Suppressor macrophage treated with lipopolysaccharide for 4 hours (primary cell): ENCODE results near the gene CNNM3.
"Not testable (repeated sequence)": the region's sequence is repeated elsewhere in the genome, so short reads cannot be mapped to it uniquely, and the experiment has no call there.

Source experiments
- DNase-seq: peaks from one replicate; pipeline ENCODE4 v3.0.0-alpha.2; 2020

CNNM3 gene

DNA sequence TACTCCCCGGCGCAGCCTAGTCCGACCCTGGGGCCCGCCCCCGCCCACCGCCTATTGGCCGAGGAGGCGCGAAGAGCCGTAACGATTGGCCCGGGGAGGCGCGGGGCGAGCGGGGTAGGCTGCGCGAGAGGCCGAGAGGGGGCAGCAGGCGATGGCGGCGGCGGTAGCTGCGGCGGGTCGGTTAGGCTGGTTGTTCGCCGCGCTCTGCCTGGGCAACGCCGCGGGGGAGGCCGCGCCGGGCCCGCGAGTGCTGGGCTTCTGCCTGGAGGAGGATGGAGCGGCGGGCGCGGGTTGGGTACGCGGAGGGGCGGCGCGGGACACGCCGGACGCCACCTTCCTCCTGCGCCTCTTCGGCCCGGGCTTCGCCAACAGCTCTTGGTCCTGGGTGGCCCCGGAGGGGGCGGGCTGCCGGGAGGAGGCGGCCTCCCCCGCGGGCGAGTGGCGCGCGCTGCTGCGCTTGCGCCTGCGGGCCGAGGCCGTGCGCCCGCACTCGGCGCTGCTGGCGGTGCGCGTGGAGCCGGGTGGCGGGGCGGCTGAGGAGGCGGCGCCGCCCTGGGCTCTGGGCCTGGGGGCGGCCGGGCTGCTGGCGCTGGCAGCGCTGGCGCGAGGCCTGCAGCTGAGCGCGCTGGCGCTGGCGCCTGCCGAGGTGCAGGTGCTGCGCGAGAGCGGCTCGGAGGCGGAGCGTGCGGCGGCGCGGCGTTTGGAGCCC lies at the start of gene CNNM3:
Gene CNNM3, plus strand, starts transcription at position 142 of the 709 bp plus-strand sequence. Its CDS starts 10 bp downstream, at position 152.
- DNase-seq: peak; percentile 97

DNA sequence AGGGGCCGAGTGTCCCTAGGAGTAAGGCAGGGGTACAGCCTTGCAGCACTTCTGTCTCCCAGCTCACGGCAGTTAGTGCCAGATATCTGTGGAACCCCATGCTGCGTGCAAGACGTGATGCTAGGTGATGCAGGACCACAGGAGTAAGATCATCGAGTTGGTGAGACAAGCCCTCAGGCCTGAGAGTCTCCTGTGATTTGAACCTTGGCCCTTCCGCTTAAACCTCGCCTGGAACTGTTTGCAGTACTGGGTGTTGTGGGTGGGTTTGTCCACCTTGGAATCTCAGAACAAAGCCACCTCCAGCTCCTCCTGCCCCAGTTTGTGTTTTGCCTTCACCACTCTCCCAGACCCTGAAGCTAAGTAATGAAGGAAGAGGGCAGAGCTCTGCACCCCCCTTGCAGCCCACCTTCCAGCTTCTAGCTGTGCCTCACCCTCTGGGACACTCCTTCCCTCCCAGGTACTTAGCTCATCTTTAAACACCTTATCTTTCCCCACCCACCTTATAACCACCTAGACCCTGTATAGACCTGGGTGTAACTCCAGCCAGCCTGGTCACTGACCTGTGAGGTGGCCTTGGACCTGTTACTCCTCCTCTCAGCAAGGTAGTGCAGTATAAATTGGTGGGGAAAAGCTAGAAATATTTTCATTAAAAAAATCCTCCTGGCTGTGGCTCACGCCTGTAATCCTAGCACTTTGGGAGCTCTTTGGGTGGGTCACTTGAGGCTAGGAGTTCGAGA lies 48.8 kb upstream of the CNNM3 start:
- DNase-seq: no peak

DNA sequence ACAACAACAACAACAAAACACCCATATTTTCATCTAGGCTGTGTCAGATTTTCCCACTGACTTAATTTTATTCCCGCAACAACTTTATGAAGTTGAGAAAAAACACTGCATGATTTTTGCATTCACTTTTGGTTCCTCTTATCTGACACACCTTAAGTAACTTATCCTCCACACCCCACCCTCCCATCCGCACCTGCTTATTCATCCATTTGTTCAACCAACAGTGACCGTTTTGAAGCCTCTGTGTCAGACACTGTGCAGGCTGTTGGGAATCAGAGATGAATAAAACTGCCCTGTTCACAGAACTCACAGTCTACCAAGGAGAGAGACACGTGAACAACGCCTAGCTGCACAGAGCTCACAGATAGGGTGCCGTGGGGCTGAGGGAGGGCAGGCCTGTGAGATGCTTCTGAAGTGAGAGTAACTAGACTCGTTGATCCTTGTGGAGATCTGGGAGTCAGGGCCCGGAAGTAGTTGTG lies 47.9 kb upstream of the CNNM3 start:
- DNase-seq: no peak

DNA sequence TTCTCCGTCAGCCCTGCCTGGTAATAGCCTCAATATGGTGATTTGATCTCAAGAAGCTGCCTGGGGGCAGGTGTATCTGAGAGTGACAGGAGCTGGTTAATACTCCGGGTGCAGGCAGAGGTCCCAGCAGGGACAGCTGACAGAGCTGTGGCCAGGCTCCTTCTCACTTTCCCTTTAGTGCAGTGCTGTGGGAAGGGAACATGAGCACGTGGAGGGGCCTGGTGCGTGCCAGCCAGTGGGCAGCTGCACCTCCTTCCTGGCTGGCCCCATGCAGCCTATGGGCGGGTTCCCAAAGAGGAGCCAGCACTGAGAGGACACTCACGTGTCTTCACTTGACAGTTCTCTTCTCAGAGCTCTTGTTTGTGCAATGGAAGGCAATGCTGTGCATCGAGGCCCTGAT lies 46.3 kb upstream of the CNNM3 start:
- peak; percentile 52 for DNase-seq

DNA sequence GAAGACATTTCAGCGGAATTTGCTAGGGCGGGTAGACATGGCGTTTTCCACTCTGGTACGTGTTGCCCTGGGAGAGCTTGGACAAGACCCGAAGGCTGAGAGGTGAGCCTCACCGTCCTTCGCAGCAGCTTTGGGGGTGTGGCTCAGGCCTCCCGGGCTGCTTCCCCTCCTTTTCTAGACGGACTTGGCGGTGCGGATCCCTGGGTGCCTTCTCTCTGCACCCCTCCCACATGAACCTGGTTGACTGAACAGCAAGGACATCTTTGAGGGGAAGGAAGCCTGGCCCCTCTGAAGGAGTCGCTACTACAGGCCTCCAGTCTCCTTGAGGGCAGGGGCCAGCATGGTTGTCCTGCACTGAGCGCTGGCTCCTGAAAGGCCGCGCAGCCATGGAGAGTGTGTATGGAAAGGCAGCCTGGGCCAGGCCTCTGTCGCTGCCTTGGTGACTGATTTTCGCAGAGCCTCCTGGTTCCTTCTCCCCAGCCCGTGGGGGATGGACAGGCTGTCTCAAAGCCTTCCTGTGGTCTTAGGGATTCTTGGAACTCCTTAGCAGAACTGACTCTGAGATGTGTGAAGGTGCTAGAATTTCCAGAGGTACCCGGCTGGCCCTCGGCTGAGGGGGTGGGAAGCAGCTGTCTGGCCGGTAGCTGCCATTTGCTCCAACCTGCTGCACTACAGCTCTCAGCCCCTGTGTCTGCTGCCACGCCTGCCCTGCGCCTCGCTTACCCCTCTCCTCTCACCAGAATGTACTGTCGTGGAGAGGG lies 45.4 kb upstream of the CNNM3 start:
- DNase-seq: no peak

DNA sequence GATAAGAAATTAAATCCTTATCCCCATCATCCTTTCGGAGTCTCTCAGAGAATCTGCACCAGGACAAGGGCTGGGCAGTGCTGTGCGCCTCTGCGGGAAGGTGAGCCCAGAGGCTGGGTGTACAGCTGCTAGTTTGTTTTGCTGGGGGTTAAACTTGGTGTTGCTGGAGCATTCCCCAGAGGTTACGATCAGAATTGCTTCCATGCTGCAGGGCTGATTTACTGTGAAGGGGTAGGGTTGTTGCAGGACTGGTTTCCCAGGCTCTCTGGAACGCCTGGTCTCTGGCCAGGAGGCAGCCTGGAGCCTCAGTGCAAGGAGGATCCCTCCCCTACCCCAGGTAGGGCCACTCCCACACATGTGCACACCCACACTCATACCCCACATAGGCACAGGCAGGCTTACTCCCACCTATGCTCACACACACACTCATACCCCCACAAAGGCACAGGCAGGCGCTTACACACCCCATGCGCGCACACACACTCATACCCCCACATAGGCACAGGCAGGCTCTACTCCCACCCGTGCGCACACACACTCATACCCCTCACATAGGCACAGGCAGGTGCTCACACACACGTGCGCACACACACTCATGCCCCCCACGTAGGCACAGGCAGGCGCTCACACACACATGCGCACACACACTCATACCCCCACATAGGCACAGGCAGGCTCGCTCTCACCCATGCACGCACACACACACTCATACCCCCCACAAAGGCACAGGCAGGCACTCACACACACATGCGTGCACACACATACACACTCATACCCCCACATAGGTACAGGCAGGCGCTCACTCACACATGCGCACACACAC lies 44.1 kb upstream of the CNNM3 start:
- no peak for DNase-seq

DNA sequence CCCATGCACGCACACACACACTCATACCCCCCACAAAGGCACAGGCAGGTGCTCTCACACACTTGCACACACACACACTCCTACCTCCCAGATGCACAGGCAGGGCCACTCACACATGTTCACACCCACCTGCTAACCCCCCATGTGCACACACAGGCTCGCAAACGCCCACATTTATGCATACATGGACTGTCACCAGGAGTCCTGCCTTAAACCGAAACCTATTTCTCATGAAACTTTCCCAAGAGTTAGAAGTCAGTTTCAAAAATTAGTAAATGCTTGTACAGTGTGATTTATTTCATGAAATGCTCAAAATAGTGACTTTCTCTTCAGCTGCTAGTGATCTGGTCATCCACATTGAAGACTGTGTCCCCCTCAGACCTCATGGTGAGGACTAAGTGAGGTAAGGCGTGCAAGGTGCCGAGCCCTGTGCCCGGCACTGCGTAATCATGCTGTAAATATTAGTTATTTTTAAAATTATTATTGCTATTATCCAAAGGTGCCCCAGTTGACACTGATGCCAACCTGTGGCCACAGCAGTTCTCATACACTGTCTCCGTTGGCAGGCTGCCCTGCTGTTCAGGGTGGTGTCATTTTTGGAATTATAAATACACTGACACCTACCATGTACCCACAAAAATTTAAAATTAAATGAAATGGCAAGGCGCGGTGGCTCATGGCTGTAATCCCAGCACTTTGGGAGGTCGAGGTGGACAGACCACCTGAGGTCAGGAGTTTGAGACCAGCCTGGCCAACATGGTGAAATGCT lies 43.0 kb upstream of the CNNM3 start:
- DNase-seq: no peak

DNA sequence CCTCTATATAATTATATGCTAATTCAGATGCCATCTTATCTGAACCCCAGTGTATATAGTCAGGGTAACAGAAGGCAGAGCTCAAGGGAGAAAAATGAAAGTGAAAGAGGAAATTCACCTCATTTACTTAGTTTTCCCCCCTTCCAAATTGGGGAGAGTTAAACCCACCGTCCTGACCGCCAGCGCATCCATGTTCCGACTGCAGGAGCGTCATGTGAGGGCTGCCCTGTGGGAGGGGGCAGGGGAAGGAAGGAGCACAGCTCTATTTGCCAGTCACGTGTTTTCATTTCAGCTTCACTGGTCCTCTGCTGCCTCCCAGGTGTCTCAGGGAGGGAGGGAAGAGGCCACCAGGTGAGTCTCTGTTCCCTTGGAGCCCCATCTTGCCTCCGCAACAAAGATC lies 42.1 kb upstream of the CNNM3 start:
- DNase-seq: peak; percentile 22

DNA sequence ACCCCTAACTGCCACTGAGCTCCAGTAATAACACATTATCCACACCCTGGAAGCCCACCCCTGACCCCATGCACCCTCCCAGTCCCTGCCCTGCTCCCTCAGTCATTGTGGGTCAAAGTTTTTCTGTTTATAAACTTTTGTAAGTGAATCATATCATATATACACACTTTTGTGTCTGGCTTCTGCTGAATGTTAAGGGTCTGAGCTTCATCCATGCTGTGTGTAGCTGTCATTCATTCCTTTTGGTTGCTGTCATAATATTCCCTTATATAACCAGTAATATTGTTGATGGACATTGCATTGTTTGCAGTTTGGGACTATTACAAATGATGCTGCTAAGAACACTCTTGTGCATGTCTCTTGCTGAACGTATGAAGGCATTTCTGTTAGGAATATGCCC lies 40.9 kb upstream of the CNNM3 start:
- no peak for DNase-seq

DNA sequence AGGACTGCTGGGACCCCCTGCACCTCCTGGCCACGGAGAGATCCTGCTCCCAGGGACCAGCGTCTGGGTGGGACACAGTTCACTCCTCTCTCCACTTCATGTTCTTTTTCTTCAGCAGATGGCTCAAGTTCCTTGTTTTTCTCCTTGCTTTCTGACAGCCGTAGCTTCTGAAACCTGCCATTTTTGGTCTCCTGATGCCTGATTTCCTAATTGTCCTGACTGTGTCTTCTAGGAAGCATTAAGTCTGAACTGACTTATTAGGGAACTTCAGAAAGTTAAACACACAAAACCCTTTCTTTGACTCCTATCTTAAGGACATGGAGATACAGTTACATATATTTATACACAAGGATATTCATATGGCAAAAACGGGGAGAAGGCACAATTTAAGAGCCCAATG lies 32.7 kb upstream of the CNNM3 start:
- peak; percentile 29 for DNase-seq

DNA sequence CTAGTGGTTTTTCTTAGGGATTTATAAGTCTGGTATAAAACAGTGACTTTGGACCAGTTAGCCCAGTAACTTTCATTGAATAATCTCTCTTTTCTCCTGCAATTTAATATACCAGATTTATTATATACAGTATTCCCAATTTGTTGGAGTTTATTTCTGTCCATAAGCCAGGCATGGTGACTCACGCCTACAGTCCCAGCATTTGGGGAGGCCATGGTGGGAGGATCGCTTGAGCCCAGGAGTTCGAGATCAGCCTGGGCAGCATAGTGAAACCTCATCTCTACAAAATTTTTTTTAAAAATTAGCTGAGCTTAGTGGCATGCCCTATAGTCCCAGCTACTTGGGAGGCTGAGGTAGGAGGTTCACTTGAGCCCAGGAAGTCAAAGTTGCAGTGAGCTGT lies 28.7 kb upstream of the CNNM3 start:
- no peak for DNase-seq

DNA sequence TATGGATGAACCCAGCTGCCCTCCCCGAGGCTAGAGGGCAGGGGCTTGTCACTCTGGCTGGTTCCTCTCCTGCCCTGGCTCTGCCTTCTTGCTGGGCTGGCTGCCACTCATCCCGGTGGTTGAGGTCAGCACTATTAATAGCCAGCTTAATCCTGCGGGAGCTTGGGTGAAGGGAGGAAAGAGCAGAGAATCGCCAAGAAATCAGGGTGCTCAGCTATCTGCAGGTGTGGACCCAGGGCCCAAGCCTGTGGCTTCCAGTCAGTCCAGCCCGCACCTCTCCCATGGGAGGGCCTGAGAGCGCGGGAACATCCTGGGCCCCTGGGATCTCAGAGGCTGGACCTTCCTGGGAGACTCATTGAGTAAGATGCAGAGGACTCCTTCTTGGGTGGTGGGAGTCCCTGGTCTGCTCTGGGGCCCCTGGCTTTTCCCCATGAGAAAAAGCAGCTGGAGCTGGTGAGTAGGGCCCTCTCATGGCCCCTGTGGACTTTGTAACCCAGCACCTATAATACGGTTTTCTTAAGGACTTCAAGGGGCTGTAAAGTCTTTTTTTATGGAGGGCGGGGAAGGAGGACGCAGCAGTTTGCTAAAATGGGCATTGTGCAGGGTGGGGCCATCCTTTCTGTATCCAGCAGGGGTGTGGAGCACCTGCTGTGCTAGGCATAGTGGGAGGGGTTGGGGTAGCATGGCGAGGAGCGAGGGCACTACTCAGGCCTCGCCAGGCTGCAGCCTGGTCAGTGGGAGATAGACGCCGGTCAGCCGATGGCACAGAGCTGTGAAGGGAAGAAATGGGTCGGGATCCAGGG lies 27.4 kb upstream of the CNNM3 start:
- no peak for DNase-seq

DNA sequence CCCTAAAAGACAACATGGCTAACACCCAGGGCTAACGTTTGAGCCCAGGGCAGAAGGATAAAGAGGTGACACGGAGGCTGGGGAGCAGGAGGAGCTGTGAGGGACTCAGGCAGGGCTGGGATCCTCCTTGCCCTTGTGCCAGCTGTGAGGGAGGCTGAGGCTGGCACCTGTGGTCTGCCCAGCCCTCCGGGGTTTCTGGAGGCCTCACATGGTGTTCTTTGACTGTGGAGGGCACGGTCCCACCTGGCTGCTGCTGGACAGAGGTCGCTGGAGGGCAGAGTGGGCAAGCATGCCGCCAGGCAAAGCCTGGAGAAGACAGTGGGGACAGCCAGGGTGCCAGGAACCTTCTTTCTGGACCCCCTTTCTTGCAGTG lies 26.8 kb upstream of the CNNM3 start:
- no peak for DNase-seq

DNA sequence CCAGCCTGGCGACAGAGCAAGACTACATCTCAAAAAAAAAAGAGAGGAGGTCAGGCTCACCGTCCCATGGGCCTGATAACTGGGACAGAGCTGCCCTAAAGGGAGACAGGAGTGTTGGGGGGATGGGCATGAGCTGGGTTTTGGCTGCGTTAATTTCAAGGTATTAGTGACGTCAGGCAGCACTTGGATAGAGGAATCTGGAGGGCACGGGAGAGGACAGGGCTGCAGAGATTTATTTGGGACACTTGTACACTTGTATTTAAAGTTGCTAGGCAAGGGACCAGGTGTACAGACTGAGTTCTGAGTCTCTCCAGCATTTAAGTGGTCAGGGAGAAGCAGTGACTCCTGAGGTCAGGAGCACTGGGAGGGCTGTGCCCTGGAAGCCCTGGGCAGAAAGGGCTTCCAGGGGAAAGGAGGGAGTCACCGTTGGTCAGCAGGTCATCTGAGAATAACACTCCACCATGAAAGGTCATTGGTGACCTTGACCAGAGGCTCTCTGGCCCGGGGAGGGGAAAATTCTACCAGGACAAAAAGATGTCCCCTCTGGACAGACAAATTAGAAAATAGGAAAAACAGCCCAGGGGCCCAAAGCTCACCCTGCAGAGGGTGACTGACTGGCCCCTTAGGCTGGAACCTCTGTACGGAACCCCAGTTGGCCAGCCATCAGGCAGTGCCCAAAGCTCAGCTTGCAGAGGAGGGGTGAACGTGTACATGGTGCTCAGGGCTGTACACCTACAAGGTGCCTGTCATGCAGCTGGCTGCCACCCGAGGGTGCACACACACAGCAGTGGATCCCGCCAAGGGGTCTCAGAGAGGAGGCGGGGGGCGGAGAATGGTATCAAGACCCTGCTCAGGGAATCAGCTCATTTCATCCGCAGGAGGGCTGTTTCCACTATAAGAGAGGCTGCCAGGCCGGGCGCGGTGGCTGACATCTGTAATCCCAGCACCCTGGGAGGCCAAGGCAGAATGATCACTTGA lies 23.0 kb upstream of the CNNM3 start:
- no peak for DNase-seq

DNA sequence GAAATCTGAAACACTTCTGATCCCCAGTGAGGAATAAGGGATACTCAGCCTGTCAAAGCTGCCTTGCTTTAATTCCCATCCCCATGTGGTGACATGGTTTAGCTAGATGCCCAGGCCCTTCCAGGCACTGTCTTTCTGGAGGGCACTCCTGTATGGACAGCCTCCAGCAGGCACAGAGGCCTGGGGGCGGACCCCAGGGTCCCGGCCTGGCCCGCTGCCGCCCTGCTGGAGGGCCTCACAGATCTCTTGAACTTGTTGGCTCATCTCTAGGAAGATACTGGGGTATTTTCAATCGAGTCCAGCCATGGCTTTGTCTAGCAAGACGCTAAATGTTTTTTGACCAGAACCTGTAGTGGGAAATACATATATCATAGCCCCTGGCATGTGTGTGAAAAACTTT lies 21.0 kb upstream of the CNNM3 start:
- no peak for DNase-seq

DNA sequence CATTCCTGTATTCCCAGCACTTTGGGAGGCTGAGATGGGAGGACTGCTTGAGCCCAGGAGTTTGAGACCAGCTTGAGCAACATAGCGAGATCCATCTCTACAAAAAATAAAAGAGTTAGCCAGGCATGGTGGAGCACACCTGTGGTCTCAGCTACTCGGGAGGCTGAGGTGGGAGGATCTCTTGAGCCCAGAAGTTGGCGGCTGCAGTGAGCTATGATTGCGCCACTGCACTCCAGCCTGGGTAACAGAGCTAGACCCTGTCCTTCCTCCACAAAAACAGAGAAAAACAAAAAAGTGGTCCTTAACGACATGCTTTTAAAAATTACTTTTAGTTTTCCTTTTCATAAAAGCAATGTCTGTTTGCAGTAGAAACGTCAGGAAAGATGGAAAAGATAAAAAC lies 19.6 kb upstream of the CNNM3 start:
- not testable (repeated sequence) for DNase-seq

DNA sequence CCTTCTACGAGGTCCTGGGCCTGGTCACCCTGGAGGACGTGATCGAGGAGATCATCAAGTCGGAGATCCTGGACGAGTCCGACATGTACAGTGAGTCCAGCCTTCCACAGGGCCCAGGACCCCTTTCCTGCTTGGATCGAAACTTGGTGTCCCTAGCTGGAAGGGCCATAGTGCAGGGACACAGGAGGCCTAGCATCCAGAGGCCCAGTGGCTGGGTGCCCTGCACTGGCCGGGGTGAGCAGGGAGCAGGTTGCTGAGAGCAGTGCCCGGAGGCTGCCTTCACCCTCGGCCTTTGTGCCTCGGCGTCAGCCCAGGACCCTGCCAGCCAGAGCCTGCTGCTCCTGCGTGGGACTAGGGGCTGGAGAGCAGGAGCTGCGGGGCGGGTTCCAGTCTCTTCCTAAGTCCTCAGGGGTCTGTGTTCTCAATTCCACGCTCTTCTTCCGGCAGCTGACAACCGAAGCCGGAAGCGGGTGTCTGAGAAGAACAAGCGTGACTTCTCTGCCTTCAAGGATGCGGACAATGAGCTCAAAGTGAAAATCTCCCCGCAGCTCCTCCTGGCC lies 18.9 kb upstream of the CNNM3 start:
- DNase-seq: no peak

DNA sequence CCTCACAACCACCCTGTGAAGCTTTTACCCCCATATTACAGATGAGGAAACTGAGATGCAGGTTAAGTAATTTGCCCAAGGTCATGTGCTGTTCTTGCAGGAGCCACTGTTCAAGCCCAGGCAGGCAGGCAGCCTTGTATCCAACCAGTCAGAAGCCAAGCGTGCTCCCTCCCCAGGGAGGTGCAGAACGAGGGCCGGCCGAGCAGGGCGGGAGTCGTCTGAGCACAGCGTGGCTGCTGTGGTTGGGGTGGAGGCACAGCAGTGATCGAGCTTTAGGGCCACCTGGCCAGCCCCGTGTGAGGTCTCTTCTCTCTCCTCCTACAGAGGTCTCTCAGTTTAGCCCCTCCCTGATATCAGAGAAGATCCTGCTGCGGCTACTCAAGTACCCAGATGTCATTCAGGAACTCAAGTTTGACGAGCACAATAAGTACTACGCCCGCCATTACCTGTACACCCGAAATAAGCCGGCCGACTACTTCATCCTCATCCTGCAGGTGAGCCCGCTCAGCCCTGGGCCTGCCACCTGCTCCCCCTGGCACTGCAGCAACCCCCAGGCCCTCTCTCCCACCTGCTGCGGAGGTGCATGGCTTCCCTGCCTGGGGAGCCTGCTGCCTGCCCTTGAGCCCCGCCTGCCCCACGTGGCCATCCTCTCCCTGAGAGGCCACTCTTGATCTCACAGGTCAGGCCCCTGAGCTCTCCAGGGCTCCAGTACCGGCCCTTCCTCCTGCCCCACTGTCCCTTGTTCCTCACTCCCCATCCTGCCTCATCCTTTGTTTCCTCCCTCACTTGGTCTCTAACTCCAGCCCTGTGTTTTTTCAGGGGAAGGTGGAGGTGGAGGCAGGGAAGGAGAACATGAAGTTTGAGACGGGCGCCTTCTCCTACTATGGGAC lies 17.1 kb upstream of the CNNM3 start:
- no peak for DNase-seq

DNA sequence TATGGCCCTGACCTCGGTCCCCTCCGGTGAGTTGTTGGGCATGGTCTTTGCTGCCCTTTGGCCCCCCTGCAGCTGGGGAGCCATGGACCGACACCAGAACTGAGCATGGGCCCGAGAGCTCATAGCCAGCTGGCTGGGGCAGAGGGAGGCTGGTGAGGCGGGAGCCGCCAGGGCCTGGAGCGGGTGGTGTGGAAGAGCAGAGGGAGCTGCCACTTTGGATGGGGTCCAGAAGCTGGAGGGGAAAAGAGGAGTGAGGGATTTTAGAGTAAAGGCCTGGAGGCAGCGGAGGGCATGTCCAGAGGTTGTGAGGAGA lies 16.5 kb upstream of the CNNM3 start:
- no peak for DNase-seq
